HEK293 (cell line): Measurements from ENCODE around the gene PRPF38A.

Experiments used
- CTCF ChIA-PET: fragments of 350-600 bp; formaldehyde crosslinking; extraction: SDS; loops from one replicate; lab custom pipeline; 2021; ENCODE audit warnings: antibody characterized with exemption; lab: Yijun Ruan, JAX
- POLR2A ChIA-PET: fragments of 300-600 bp; formaldehyde crosslinking; extraction: SDS; loops from one replicate; lab custom pipeline; 2020; ENCODE audit warnings: antibody characterized with exemption, inconsistent platforms; lab: Yijun Ruan, JAX
- H3K27ac ChIP-seq: fragments of 200-500 bp; sonication (Bioruptor generic); 2 replicates; pipeline ENCODE4 v1.5.1; 2014; ENCODE audit warnings: low read depth, low read length, control low read depth, inconsistent platforms; ENCODE audit errors: extremely low read depth
- H3K36me3 ChIP-seq, 2 experiments: fragments of 200-500 bp in 1 of 2; sonication (Bioruptor generic) in 1 of 2; 1 replicate in 1 of 2; 2 replicates in 1 of 2; pipeline ENCODE4 v1.5.1; 2014 to 2017; ENCODE audit warnings: inconsistent platforms in 2 of 2, low read length in 2 of 2; ENCODE audit not compliant: control insufficient read depth in 2 of 2, insufficient read depth in 1 of 2
- H3K4me1 ChIP-seq: fragments of 200-500 bp; sonication (Bioruptor generic); 2 replicates; pipeline ENCODE4 v1.5.1; 2014; ENCODE audit warnings: mild to moderate bottlenecking, low read length, inconsistent platforms; ENCODE audit not compliant: control insufficient read depth, insufficient read depth
- H3K4me3 ChIP-seq: 2 replicates; pipeline ENCODE4 v1.5.1; 2011; ENCODE audit warnings: low read depth, mild to moderate bottlenecking, control low read depth, low read length, moderate library complexity
- H3K9me3 ChIP-seq: fragments of 200-500 bp; sonication (Bioruptor generic); 2 replicates; pipeline ENCODE4 v1.5.1; 2014; ENCODE audit warnings: low read depth, low read length, inconsistent platforms; ENCODE audit not compliant: control insufficient read depth, insufficient read depth
- GFI1B ChIP-seq: fragments of 450-650 bp; formaldehyde crosslinking; IDR thresholded peaks from 2 replicates; pipeline ENCODE4 v1.5.1; 2016; ENCODE audit warnings: missing biosample characterization, missing genetic modification characterization
- GLIS2 ChIP-seq: fragments of 450-650 bp; formaldehyde crosslinking; IDR thresholded peaks from 2 replicates; pipeline ENCODE4 v1.5.1; 2016; ENCODE audit warnings: missing biosample characterization, missing genetic modification characterization
- KLF16 ChIP-seq: fragments of 450-650 bp; formaldehyde crosslinking; IDR thresholded peaks from 2 replicates; pipeline ENCODE4 v1.5.1; 2017; ENCODE audit warnings: missing biosample characterization, missing genetic modification characterization
- OSR2 ChIP-seq: fragments of 450-650 bp; formaldehyde crosslinking; IDR thresholded peaks from 2 replicates; pipeline ENCODE4 v1.5.1; 2016; ENCODE audit warnings: missing biosample characterization, missing genetic modification characterization
- TRIM28 ChIP-seq: IDR thresholded peaks from 2 replicates; pipeline ENCODE4 v1.6.1; 2011; ENCODE audit warnings: low read length, control low read depth, borderline replicate concordance
- ZNF114 ChIP-seq: fragments of 450-650 bp; formaldehyde crosslinking; IDR thresholded peaks from 2 replicates; pipeline ENCODE4 v1.5.0; 2017; ENCODE audit warnings: missing biosample characterization, missing genetic modification characterization
- ZNF133 ChIP-seq: fragments of 450-650 bp; formaldehyde crosslinking; IDR thresholded peaks from 2 replicates; pipeline ENCODE4 v1.5.1; 2016; ENCODE audit warnings: missing biosample characterization, missing genetic modification characterization
- ZNF169 ChIP-seq: fragments of 450-650 bp; formaldehyde crosslinking; IDR thresholded peaks from 2 replicates; pipeline ENCODE4 v1.5.1; 2016; ENCODE audit warnings: missing biosample characterization, missing genetic modification characterization
- ZNF239 ChIP-seq: fragments of 450-650 bp; formaldehyde crosslinking; IDR thresholded peaks from 2 replicates; pipeline ENCODE4 v1.5.1; 2016; ENCODE audit warnings: missing biosample characterization, missing genetic modification characterization
- ZNF37A ChIP-seq: fragments of 450-650 bp; IDR thresholded peaks from 2 replicates; pipeline ENCODE4 v1.5.1; 2018; ENCODE audit warnings: missing biosample characterization, missing genetic modification characterization
- ZNF394 ChIP-seq: fragments of 450-650 bp; formaldehyde crosslinking; IDR thresholded peaks from 2 replicates; pipeline ENCODE4 v1.5.1; 2016; ENCODE audit warnings: missing biosample characterization, missing genetic modification characterization, mild to moderate bottlenecking, moderate library complexity, borderline replicate concordance
- ZNF561 ChIP-seq: fragments of 450-650 bp; IDR thresholded peaks from 2 replicates; pipeline ENCODE4 v1.5.1; 2018; ENCODE audit warnings: missing biosample characterization, missing genetic modification characterization, borderline replicate concordance
- TF ChIP-seq, protein P1 (sequence below): fragments of 450-650 bp; formaldehyde crosslinking; conservative IDR thresholded peaks from 2 replicates; pipeline ENCODE4 v1.5.1; 2016; ENCODE audit warnings: low read depth, missing biosample characterization, missing genetic modification characterization
- TF ChIP-seq, protein P2 (sequence below): fragments of 450-650 bp; formaldehyde crosslinking; IDR thresholded peaks from 2 replicates; pipeline ENCODE4 v1.5.1; 2016; ENCODE audit warnings: missing biosample characterization, missing genetic modification characterization
- TF ChIP-seq, protein P3 (sequence below): fragments of 450-650 bp; formaldehyde crosslinking; optimal IDR thresholded peaks from 2 replicates; pipeline ENCODE3; 2016; ENCODE audit warnings: missing biosample characterization, mild to moderate bottlenecking, missing genetic modification characterization
- TF ChIP-seq, protein P4 (sequence below): fragments of 450-650 bp; formaldehyde crosslinking; IDR thresholded peaks from 2 replicates; pipeline ENCODE4 v1.5.1; 2016; ENCODE audit warnings: missing biosample characterization, missing genetic modification characterization, low read depth
- TF ChIP-seq, protein P5 (sequence below): fragments of 450-650 bp; formaldehyde crosslinking; IDR thresholded peaks from 2 replicates; pipeline ENCODE4 v1.5.0; 2017; ENCODE audit warnings: missing biosample characterization, missing genetic modification characterization, borderline replicate concordance

PRPF38A gene

DNA sequence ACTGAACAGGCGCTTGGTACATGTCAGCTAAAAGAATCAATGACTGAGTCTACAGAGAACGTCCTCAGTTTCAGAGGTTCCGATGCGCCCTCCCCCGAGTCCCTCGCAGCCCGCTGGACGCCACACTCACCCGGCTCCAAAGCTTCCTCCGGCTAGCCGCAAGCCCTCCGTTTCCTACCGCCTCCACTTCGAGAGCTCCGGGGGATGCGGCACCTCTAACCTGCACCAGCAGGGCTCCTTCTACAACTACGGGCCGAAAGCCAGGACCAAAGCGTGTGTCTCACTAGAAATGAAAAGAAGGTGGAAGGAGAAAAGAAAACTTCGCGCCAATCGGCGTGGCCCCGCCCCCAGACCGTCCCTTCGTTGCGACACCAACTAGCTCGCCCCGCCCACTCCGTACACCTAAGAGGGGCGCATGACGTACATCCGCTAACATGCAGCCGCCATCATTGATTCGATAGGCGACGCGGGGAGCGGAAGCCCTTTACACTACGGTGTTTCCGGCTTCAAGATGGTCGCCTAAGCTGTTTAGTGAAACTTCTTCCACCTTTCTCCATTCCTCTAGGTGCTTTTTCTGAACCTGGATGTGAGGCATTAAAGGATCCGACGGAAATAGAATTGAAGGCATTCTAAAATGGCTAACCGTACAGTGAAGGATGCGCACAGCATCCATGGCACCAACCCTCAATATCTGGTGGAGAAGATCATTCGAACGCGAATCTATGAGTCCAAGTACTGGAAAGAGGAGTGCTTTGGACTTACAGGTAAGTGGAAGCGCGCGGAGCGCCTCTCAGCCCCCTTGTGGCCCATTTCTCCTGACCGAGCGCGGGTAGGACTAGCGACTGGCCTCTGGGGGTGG lies at the start of gene PRPF38A, which contains the start of gene ORC1 (continued):
- TF ChIP-seq, protein P1, sequence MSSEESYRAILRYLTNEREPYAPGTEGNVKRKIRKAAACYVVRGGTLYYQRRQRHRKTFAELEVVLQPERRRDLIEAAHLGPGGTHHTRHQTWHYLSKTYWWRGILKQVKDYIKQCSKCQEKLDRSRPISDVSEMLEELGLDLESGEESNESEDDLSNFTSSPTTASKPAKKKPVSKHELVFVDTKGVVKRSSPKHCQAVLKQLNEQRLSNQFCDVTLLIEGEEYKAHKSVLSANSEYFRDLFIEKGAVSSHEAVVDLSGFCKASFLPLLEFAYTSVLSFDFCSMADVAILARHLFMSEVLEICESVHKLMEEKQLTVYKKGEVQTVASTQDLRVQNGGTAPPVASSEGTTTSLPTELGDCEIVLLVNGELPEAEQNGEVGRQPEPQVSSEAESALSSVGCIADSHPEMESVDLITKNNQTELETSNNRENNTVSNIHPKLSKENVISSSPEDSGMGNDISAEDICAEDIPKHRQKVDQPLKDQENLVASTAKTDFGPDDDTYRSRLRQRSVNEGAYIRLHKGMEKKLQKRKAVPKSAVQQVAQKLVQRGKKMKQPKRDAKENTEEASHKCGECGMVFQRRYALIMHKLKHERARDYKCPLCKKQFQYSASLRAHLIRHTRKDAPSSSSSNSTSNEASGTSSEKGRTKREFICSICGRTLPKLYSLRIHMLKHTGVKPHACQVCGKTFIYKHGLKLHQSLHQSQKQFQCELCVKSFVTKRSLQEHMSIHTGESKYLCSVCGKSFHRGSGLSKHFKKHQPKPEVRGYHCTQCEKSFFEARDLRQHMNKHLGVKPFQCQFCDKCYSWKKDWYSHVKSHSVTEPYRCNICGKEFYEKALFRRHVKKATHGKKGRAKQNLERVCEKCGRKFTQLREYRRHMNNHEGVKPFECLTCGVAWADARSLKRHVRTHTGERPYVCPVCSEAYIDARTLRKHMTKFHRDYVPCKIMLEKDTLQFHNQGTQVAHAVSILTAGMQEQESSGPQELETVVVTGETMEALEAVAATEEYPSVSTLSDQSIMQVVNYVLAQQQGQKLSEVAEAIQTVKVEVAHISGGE (tag by site-specific recombination), result peak; percentile 92
- no peak for TF ChIP-seq ZNF114 (tag by site-specific recombination)

DNA sequence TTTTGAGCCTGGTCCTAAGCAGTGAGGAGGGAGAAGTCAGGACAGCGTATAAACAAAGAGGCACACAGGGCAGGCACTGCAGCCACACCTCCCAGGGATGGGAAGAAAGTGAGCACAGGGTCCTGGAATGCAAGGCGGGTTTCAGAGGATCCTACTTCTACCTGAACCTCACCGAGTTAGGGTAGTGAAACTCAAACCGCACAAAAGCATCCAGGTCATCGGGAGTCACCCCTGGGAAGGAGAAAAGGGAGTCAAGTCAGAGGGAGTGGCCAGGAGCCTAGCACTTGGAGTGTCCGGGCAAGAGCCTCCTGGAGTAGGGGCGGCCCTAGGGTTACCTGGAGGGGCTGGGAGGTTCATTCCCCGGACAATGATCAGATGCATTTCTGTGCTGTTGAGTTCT lies 49.0 kb upstream of the PRPF38A start:
- TF ChIP-seq ZNF394 (tag by site-specific recombination), result no peak
- TF ChIP-seq, protein P2, sequence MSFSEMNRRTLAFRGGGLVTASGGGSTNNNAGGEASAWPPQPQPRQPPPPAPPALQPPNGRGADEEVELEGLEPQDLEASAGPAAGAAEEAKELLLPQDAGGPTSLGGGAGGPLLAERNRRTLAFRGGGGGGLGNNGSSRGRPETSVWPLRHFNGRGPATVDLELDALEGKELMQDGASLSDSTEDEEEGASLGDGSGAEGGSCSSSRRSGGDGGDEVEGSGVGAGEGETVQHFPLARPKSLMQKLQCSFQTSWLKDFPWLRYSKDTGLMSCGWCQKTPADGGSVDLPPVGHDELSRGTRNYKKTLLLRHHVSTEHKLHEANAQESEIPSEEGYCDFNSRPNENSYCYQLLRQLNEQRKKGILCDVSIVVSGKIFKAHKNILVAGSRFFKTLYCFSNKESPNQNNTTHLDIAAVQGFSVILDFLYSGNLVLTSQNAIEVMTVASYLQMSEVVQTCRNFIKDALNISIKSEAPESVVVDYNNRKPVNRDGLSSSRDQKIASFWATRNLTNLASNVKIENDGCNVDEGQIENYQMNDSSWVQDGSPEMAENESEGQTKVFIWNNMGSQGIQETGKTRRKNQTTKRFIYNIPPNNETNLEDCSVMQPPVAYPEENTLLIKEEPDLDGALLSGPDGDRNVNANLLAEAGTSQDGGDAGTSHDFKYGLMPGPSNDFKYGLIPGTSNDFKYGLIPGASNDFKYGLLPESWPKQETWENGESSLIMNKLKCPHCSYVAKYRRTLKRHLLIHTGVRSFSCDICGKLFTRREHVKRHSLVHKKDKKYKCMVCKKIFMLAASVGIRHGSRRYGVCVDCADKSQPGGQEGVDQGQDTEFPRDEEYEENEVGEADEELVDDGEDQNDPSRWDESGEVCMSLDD (tag by site-specific recombination), result no peak
- no peak for TF ChIP-seq GLIS2 (tag by site-specific recombination)
- TF ChIP-seq ZNF37A (tag by site-specific recombination), result no peak
- TF ChIP-seq ZNF133, result no peak
- no peak for TF ChIP-seq TRIM28
- TF ChIP-seq ZNF561 (tag by site-specific recombination), result no peak
- Histone ChIP-seq H3K27ac (0 out of 2 replicates have a peak overlapping the region, but pooled peaks have one; percentile 14), H3K9me3 (no peaks in the 10 kb centered on the region), H3K4me3 (no peak overlapping the region), H3K36me3 (peaks cover 23 to 97% of the 10 kb centered on the region in 2 experiments), H3K4me1 (no peaks in the 10 kb centered on the region)
- CTCF ChIA-PET, result no interaction called here
- POLR2A ChIA-PET, result no interaction called here

DNA sequence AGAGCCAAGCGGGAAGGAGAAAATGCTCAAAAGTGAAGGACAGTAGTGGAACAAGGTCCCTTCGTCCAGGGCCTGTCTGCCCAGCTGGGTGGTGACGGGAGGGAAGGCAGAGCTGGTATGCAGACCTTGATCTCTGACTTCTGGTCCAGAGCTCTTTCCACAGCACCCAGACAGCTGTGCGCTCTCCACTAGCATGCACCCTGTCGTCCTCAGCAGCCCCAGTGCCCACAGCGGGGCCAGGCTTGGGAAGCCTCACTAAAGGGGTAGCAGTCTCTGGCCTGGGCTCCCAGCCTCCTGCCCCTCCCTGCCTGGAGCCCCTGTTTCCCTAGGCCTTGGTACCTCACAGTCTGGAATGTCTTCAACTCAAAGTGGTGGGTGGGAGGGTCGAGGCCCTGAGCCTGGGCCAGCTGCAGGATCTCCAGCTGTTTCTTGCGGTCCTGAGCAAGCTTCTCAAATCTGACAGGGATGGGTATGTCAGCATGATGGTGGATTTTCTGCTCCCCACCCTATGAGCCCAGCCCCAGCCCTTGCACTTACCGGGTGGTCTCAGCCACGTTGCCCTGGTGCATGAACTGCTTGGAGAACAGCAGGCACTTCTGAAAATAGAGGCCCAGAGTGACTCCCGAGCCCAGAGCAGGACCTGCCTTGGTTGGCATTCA lies 48.4 kb upstream of the PRPF38A start:
- Histone ChIP-seq H3K36me3 (peaks cover 23 to 97% of the 10 kb centered on the region in 2 experiments), H3K27ac (no peak overlapping the region), H3K4me1 (no peaks in the 10 kb centered on the region), H3K9me3 (no peaks in the 10 kb centered on the region), H3K4me3 (no peak overlapping the region)
- ChIA-PET POLR2A (interaction anchor here (1.0 kb wide), 1 partner anchor 10 kb away, joined by 3 read pairs; the partner anchor contains the start of gene CC2D1B), CTCF (no interaction called here)
- TF ChIP-seq ZNF239 (tag by site-specific recombination) (no peak), KLF16 (tag by site-specific recombination) (no peak), ZNF169 (tag by site-specific recombination) (no peak), GFI1B (no peak), OSR2 (tag by site-specific recombination) (no peak)
- TF ChIP-seq, protein P3, sequence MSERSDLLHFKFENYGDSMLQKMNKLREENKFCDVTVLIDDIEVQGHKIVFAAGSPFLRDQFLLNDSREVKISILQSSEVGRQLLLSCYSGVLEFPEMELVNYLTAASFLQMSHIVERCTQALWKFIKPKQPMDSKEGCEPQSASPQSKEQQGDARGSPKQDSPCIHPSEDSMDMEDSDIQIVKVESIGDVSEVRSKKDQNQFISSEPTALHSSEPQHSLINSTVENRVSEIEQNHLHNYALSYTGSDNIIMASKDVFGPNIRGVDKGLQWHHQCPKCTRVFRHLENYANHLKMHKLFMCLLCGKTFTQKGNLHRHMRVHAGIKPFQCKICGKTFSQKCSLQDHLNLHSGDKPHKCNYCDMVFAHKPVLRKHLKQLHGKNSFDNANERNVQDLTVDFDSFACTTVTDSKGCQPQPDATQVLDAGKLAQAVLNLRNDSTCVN (tag by site-specific recombination), result no peak
- TF ChIP-seq, protein P4, sequence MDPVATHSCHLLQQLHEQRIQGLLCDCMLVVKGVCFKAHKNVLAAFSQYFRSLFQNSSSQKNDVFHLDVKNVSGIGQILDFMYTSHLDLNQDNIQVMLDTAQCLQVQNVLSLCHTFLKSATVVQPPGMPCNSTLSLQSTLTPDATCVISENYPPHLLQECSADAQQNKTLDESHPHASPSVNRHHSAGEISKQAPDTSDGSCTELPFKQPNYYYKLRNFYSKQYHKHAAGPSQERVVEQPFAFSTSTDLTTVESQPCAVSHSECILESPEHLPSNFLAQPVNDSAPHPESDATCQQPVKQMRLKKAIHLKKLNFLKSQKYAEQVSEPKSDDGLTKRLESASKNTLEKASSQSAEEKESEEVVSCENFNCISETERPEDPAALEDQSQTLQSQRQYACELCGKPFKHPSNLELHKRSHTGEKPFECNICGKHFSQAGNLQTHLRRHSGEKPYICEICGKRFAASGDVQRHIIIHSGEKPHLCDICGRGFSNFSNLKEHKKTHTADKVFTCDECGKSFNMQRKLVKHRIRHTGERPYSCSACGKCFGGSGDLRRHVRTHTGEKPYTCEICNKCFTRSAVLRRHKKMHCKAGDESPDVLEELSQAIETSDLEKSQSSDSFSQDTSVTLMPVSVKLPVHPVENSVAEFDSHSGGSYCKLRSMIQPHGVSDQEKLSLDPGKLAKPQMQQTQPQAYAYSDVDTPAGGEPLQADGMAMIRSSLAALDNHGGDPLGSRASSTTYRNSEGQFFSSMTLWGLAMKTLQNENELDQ, result no peak
- TF ChIP-seq, protein P5, sequence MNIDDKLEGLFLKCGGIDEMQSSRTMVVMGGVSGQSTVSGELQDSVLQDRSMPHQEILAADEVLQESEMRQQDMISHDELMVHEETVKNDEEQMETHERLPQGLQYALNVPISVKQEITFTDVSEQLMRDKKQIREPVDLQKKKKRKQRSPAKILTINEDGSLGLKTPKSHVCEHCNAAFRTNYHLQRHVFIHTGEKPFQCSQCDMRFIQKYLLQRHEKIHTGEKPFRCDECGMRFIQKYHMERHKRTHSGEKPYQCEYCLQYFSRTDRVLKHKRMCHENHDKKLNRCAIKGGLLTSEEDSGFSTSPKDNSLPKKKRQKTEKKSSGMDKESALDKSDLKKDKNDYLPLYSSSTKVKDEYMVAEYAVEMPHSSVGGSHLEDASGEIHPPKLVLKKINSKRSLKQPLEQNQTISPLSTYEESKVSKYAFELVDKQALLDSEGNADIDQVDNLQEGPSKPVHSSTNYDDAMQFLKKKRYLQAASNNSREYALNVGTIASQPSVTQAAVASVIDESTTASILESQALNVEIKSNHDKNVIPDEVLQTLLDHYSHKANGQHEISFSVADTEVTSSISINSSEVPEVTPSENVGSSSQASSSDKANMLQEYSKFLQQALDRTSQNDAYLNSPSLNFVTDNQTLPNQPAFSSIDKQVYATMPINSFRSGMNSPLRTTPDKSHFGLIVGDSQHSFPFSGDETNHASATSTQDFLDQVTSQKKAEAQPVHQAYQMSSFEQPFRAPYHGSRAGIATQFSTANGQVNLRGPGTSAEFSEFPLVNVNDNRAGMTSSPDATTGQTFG (tag by site-specific recombination), result no peak
